Measurements from ENCODE around the gene MBP.

- TF ChIP-seq CTCF (IDR thresholded peaks at IDR 0.05) = no peak
- no peak for TF ChIP-seq POLR2A (IDR thresholded peaks at IDR 0.05)
Observed at GRCh38 chr18:77119851-77120491, 12.6 kb downstream of the MBP start.

Measured in lower leg skin (tissue), 3 donors.